ENCODE data around the gene DOK5. TPM values are rescaled to one million over a fixed set of nuclear protein-coding genes. Genes with fewer than 3 reads are reported as not detected.
"Not testable (repeated sequence)": the region's sequence is repeated elsewhere in the genome, so short reads cannot be mapped to it uniquely, and the experiment has no call there.

Gene DOK5
- total RNA-seq (10 to 100 TPM; 19.1 to 28.8 TPM), polyA plus RNA-seq (ENCODE audit: insufficient read length in 2 of 2) (10 to 100 TPM; 36.6 to 45.7 TPM)
- long read RNA-seq, donor 1, transcript DOK5-201 (8 exons, 1,963 nt): major isoform, 18 of 19 reads
- long read RNA-seq, donor 1, partial matches to known transcripts: 0 of 19 reads
- long read RNA-seq, donor 1, other reads (novel, unspliced or antisense): 0 of 19 reads
- long read RNA-seq, donor 2, transcript DOK5-201 (8 exons, 1,963 nt): major isoform, 11 of 17 reads
- long read RNA-seq, donor 2, partial matches to known transcripts: 6 of 17 reads
- long read RNA-seq, donor 2, other reads (novel, unspliced or antisense): 0 of 17 reads
- long read RNA-seq, donor 3, transcript DOK5-201 (8 exons, 1,963 nt): major isoform, 11 of 21 reads
- long read RNA-seq, donor 3, partial matches to known transcripts: 10 of 21 reads
- long read RNA-seq, donor 3, other reads (novel, unspliced or antisense): 0 of 21 reads
- long read RNA-seq, donor 4: 0 reads

DNA sequence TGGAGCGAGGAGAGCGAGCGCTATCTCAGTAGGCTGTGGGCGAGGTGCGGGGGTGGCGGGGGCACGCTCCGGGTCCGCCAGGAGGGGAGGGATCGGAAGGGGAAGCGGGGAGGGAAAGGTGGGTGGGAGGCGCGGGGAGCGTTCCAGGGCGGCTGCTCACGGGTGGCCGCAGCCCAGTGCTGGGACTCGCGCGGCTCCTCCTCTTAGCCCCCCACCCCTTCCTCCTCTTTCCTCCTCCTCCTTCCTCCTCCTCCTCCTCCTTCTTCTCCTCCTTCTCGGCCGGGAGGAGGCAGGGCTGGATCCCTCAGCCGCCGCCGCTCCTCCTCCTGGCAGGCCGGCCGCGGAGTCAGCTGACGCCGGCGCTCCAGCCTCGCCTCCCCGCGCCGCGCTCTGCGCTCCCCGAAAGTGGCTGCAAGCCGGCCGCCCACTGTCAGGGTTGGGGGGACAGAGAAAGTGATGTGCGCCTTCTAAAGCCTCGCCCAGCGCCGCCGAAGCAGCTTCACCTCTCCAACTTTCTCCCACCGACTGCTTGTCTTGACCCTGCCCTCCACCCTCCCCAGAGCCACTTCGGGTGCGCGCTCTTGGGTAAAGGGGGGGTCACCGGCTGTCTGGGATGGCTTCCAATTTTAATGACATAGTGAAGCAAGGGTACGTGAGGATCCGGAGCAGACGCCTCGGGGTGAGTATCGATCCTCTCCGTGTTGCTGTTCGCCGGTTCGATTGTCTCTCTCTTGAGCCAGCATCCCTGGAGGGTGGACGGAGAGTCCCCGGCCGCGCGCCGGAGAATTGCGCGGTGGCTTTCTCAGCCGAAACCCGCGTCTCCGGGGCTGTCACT, at the start of gene DOK5:
TSS of gene DOK5 (plus strand) at position 260 of the 835 bp plus-strand sequence. CDS start at position 614, 354 bp downstream.
- 0% methylated on average over 57 of the region's 71 CpGs for whole genome bisulfite sequencing (ENCODE audit: insufficient coverage)
- no peaks in the 10 kb centered on the region for H3K36me3 ChIP-seq (ENCODE audit: control insufficient read depth, insufficient read depth, low read length)
- H3K9me3 ChIP-seq (ENCODE audit: control insufficient read depth, insufficient read depth, low read length): no peaks in the 10 kb centered on the region
- H3K4me1 ChIP-seq (ENCODE audit: control insufficient read depth, insufficient read depth, low read length): peaks cover 13% of the 10 kb centered on the region
- H3K27ac ChIP-seq (ENCODE audit: low read depth, low read length): peak within 1 kb of the TSS; percentile 78
- H3K27me3 ChIP-seq (ENCODE audit: control insufficient read depth, insufficient read depth, low read length): peaks cover 6% of the 10 kb centered on the region
- DNase-seq (ENCODE audit: low read depth in 4 of 6, low spot score in 6 of 6): peak in 5 of 6 donors; percentile 49 to 94 (median 65)
- H3K4me3 ChIP-seq (ENCODE audit: low read depth, low read length): peak within 1 kb of the TSS; percentile 74

DNA sequence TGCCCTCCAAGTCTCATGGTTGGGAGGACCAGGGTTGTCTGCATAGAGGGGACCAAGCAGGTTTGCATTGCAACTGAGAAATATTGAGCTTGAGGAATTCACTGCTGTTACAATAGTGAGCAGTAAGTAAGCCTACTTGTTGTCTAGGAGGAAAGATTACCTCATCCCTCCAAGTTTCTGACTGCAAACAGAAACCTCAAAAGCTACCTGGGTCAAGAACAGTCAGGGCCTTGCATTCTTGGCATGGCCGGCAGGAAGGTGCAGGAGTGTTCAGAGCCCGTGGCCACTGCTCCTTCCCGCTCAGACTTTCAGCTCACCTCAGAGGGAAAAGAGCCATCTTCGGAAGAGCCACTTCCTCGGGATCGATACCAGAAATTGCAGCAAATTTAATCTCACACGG, 46.0 kb upstream of the DOK5 start:
- H3K36me3 ChIP-seq (ENCODE audit: control insufficient read depth, insufficient read depth, low read length): no peaks in the 10 kb centered on the region
- H3K4me3 ChIP-seq (ENCODE audit: low read depth, low read length): no peak overlapping the region
- no peak for DNase-seq (ENCODE audit: low read depth in 4 of 6, low spot score in 6 of 6)
- H3K27ac ChIP-seq (ENCODE audit: low read depth, low read length): no peak overlapping the region
- H3K27me3 ChIP-seq (ENCODE audit: control insufficient read depth, insufficient read depth, low read length): no peaks in the 10 kb centered on the region
- 96% methylated on average over 7 of the region's 7 CpGs for WGBS (ENCODE audit: insufficient coverage)
- no peaks in the 10 kb centered on the region for H3K9me3 ChIP-seq (ENCODE audit: control insufficient read depth, insufficient read depth, low read length)
- peaks cover 3% of the 10 kb centered on the region for H3K4me1 ChIP-seq (ENCODE audit: control insufficient read depth, insufficient read depth, low read length)

DNA sequence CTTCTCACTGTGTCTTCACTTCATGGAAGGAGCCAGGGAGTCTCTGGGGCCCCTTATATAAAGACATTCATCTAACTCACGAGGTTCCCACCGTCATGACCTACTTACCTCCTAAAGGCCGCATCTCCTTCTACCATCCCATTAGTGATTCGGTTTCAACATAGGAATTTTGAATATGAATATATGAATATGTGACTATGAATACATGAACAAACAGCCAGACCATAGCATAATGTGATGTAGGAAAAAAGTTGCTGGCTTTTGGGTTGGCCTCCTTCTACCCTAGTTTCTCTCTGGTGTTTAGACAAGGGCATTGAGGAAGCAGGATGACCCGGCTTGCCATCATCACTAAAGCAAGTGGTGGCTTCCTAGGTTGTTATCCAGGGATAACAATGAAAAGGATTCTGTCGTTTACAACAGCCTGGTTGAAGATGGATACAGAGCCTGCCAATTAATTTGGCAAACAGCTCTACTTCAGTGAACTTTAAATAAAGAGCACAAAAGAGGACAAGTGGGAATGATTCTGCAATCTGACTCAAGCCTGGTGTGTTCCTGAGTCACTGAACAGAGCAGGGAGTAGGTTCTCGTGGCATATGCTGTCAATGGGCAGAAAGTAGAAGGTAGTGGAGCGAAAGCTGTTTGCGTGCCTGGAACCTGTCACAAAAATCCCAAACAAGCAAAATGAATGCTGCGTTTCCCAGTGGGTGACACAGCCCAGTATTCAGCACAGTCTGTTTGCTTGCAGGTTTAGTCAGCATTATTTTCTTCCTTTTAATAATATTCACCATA, 44.0 kb upstream of the DOK5 start:
- H3K9me3 ChIP-seq (ENCODE audit: control insufficient read depth, insufficient read depth, low read length): no peaks in the 10 kb centered on the region
- DNase-seq (ENCODE audit: low read depth in 4 of 6, low spot score in 6 of 6): peak in 3 of 6 donors; percentile 7 to 85 (median 72)
- no peaks in the 10 kb centered on the region for H3K36me3 ChIP-seq (ENCODE audit: control insufficient read depth, insufficient read depth, low read length)
- WGBS (ENCODE audit: insufficient coverage): 42% methylated on average over 6 of the region's 10 CpGs
- H3K4me1 ChIP-seq (ENCODE audit: control insufficient read depth, insufficient read depth, low read length): peaks cover 3% of the 10 kb centered on the region
- no peak overlapping the region for H3K27ac ChIP-seq (ENCODE audit: low read depth, low read length)
- no peak overlapping the region for H3K4me3 ChIP-seq (ENCODE audit: low read depth, low read length)
- H3K27me3 ChIP-seq (ENCODE audit: control insufficient read depth, insufficient read depth, low read length): no peaks in the 10 kb centered on the region

DNA sequence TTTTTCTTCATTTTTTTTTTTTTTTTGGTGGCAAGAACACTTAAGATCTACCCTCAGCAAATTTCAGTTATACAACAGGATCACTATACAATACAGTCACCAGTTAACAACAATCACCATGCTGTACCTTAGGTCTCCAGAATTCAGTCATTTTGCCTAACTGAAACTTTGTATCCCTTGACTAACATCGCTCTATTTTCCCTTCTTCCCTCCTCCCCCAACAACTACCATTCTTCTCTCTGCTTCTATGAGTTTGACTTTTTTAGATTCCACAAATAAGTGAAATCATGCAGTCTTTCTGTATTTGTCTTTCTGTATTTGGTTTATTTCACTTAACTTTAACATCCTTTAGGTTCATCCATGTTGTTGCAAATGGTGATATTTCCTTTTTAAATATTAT, 42.4 kb upstream of the DOK5 start:
- peak in 1 of 6 donors; percentile 15 for DNase-seq (ENCODE audit: low read depth in 4 of 6, low spot score in 6 of 6)
- no CpG with 5 or more reads among the region's 1 CpG for WGBS (ENCODE audit: insufficient coverage)

DNA sequence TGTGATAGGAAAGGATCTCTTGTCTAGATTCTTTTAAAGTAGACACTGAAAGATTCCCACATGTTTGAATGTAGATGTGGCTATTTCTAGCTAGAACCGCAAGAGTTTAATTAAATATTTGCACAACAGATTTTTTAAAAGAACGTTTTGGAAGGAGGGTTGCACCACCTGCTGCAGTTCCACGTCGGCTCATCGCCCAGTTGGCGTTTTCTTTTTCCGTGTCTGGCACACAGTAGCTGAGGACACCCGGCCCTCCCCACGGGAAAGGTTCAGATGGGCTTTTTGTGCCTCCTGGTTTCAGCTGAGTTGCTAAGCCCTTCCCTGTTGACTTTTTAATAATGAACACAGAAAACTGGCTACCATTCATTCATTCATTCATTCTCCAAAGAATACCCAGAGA, 41.8 kb upstream of the DOK5 start:
- WGBS (ENCODE audit: insufficient coverage): 61% methylated on average over 7 of the region's 9 CpGs
- DNase-seq (ENCODE audit: low read depth in 4 of 6, low spot score in 6 of 6): peak in 3 of 6 donors; percentile 6 to 94 (median 43)
- H3K4me1 ChIP-seq (ENCODE audit: control insufficient read depth, insufficient read depth, low read length): peaks cover 3% of the 10 kb centered on the region
- H3K27me3 ChIP-seq (ENCODE audit: control insufficient read depth, insufficient read depth, low read length): no peaks in the 10 kb centered on the region
- H3K36me3 ChIP-seq (ENCODE audit: control insufficient read depth, insufficient read depth, low read length): no peaks in the 10 kb centered on the region
- H3K9me3 ChIP-seq (ENCODE audit: control insufficient read depth, insufficient read depth, low read length): no peaks in the 10 kb centered on the region
- H3K4me3 ChIP-seq (ENCODE audit: low read depth, low read length): no peak overlapping the region
- no peak overlapping the region for H3K27ac ChIP-seq (ENCODE audit: low read depth, low read length)

More for the DNA sequence above, 42.4 kb upstream of the DOK5 start:
- Histone ChIP-seq H3K27me3 (ENCODE audit: control insufficient read depth, insufficient read depth, low read length) (no peaks in the 10 kb centered on the region), H3K4me3 (ENCODE audit: low read depth, low read length) (no peak overlapping the region), H3K27ac (ENCODE audit: low read depth, low read length) (no peak overlapping the region), H3K9me3 (ENCODE audit: control insufficient read depth, insufficient read depth, low read length) (no peaks in the 10 kb centered on the region), H3K36me3 (ENCODE audit: control insufficient read depth, insufficient read depth, low read length) (no peaks in the 10 kb centered on the region), H3K4me1 (ENCODE audit: control insufficient read depth, insufficient read depth, low read length) (peaks cover 3% of the 10 kb centered on the region)

DNA sequence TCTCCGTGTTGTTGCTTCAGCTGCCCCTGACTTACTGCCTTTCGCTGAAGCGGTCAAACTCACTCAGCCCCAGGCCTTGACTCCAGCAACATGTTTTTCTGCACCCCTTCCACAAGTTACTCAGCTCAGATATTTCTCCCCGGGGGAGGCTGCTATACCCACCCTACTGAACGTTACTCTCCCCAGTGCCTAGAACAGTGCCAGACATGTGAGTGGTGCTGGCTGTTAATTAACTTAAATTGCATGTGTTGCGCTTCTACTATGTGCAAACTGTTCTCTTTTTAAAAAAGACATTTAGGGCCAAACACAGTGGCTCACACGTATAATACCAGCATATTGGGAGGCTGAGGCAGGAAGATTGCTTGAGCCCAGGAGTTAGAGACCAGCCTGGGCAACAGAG, 41.2 kb upstream of the DOK5 start:
- WGBS (ENCODE audit: insufficient coverage): 64% methylated on average over 3 of the region's 7 CpGs

DNA sequence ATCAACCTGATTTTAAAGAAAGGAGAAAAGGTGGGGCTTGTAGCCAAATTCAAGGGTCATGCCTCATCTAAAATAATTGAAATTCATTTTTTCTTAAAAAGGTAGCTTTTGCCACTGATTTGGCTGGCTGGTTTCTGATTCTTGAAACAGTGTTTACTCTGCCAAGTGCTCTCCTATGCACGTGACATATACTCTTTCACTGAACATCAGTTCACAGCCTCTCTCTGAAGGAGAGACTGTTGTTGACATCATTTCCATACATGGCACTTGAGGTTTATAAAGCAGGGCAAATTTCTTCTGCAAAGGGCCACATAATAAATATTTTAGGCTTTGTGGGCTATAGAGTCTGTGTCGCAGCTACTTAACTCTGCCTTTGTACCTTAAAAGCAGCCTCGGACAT, 40.4 kb upstream of the DOK5 start:
- Histone ChIP-seq H3K27me3 (ENCODE audit: control insufficient read depth, insufficient read depth, low read length) (no peaks in the 10 kb centered on the region), H3K27ac (ENCODE audit: low read depth, low read length) (no peak overlapping the region), H3K4me3 (ENCODE audit: low read depth, low read length) (no peak overlapping the region), H3K4me1 (ENCODE audit: control insufficient read depth, insufficient read depth, low read length) (peaks cover 3% of the 10 kb centered on the region), H3K9me3 (ENCODE audit: control insufficient read depth, insufficient read depth, low read length) (no peaks in the 10 kb centered on the region), H3K36me3 (ENCODE audit: control insufficient read depth, insufficient read depth, low read length) (no peaks in the 10 kb centered on the region)
- DNase-seq (ENCODE audit: low read depth in 4 of 6, low spot score in 6 of 6): no peak
- WGBS (ENCODE audit: insufficient coverage): no CpG with 5 or more reads among the region's 3 CpGs

More for the DNA sequence above, 41.2 kb upstream of the DOK5 start:
- Histone ChIP-seq H3K4me3 (ENCODE audit: low read depth, low read length) (no peak overlapping the region), H3K36me3 (ENCODE audit: control insufficient read depth, insufficient read depth, low read length) (no peaks in the 10 kb centered on the region), H3K27me3 (ENCODE audit: control insufficient read depth, insufficient read depth, low read length) (no peaks in the 10 kb centered on the region), H3K4me1 (ENCODE audit: control insufficient read depth, insufficient read depth, low read length) (peaks cover 3% of the 10 kb centered on the region), H3K9me3 (ENCODE audit: control insufficient read depth, insufficient read depth, low read length) (no peaks in the 10 kb centered on the region), H3K27ac (ENCODE audit: low read depth, low read length) (peak overlapping the region; percentile 27)
- DNase-seq (ENCODE audit: low read depth in 4 of 6, low spot score in 6 of 6): peak in 1 of 6 donors; percentile 48

DNA sequence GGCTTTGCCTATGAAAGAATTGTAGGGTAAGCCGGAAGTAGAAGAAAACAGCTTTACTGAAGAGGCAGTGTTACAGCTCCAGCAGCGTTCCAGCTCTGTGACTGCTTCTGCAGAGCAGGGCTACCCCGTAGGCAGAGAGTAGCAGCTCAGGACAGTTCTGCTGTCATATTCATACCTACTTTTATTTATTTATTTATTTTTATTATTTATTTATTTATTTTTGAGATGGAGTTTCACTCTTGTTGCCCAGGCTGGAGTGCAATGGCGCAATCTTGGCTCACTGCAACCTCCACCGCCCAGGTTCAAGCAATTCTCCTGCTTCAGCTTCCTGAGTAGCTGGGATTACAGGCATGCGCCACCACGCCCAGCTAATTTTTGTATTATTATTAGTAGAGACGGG, 39.0 kb upstream of the DOK5 start:
- not testable (repeated sequence) for H3K4me3 ChIP-seq (ENCODE audit: low read depth, low read length); H3K4me1 ChIP-seq (ENCODE audit: control insufficient read depth, insufficient read depth, low read length); H3K27me3 ChIP-seq (ENCODE audit: control insufficient read depth, insufficient read depth, low read length); H3K27ac ChIP-seq (ENCODE audit: low read depth, low read length); H3K36me3 ChIP-seq (ENCODE audit: control insufficient read depth, insufficient read depth, low read length); DNase-seq (ENCODE audit: low read depth in 4 of 6, low spot score in 6 of 6); H3K9me3 ChIP-seq (ENCODE audit: control insufficient read depth, insufficient read depth, low read length)
- WGBS (ENCODE audit: insufficient coverage): 90% methylated on average over 6 of the region's 8 CpGs

DNA sequence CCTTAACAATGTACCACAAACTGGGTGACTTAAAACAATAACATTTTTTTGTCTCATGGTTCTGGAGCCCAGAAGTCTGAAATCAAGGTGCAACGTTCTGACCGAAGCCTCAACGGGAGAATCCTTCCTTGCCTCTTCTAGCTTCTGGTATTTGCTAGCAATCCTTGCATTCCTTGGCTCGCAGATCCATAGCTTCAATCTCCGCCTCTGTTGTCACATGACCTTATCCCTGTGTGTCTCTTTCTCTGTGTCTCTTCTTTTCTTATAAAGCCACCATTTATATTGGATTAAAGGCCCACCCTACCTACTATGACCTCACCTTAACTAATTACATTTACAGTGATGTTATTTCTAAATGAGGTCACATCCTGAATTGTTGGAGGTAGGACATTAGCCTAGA, 37.2 kb upstream of the DOK5 start:
- Histone ChIP-seq H3K9me3 (ENCODE audit: control insufficient read depth, insufficient read depth, low read length) (no peaks in the 10 kb centered on the region), H3K4me3 (ENCODE audit: low read depth, low read length) (no peak overlapping the region), H3K36me3 (ENCODE audit: control insufficient read depth, insufficient read depth, low read length) (no peaks in the 10 kb centered on the region), H3K27me3 (ENCODE audit: control insufficient read depth, insufficient read depth, low read length) (no peaks in the 10 kb centered on the region), H3K27ac (ENCODE audit: low read depth, low read length) (no peak overlapping the region), H3K4me1 (ENCODE audit: control insufficient read depth, insufficient read depth, low read length) (peaks cover 3% of the 10 kb centered on the region)
- WGBS (ENCODE audit: insufficient coverage): 86% methylated on average over 4 of the region's 5 CpGs
- no peak for DNase-seq (ENCODE audit: low read depth in 4 of 6, low spot score in 6 of 6)

Measured in spinal cord (tissue), 10 donors.